B cell (primary cell): ENCODE data around the gene GPER1. TPM values are rescaled to one million over a fixed set of nuclear protein-coding genes. Genes with fewer than 3 reads are reported as not detected.

Experiments
- ATAC-seq: fragments of 200-7000 bp; cut with Tn5 transposase; one replicate; pipeline ENCODE4 v1.10.0; 2021; ENCODE audit warnings: low read depth, mild to moderate bottlenecking, moderate number of reproducible peaks, moderate library complexity
- CTCF ChIA-PET: fragments of 350-600 bp; sonication (Branson Sonifier 250); formaldehyde crosslinking; loops from one replicate; lab custom pipeline; 2021; ENCODE audit warnings: antibody characterized with exemption, inconsistent platforms; lab: Charles Lee
- POLR2A ChIA-PET: fragments of 350-600 bp; sonication (Branson Sonifier 250); formaldehyde crosslinking; loops from one replicate; lab custom pipeline; 2021; ENCODE audit warnings: antibody characterized with exemption; lab: Charles Lee
- DNase-seq: peaks from one replicate; pipeline ENCODE4 v3.0.0; 2013
- H2AFZ ChIP-seq: 2 replicates; pipeline ENCODE4 v1.6.1; 2012; ENCODE audit warnings: mild to moderate bottlenecking, low read depth, low read length; ENCODE audit not compliant: insufficient read depth, poor library complexity, severe bottlenecking
- H3K27ac ChIP-seq, 2 donors: 1 replicate in 1 of 2; 2 replicates in 1 of 2; pipeline ENCODE4 v1.5.1; 2012 to 2013; ENCODE audit warnings: low read length in 2 of 2, mild to moderate bottlenecking in 2 of 2, moderate library complexity in 1 of 2
- H3K27me3 ChIP-seq, 4 experiments: fragments of 200-600 bp in 1 of 4; sonication (generic) in 1 of 4; replicated peaks in 1 of 4; 1 replicate in 2 of 4; 2 replicates in 2 of 4; pipeline versions ENCODE4 v1.6.1 to v1.7.0; 2013 to 2016; ENCODE audit warnings: low read length in 3 of 4, mild to moderate bottlenecking in 2 of 4, mixed read lengths in 1 of 4, moderate library complexity in 1 of 4; ENCODE audit not compliant: insufficient read depth in 4 of 4, control insufficient read depth in 3 of 4; ENCODE audit errors: control extremely low read depth in 1 of 4
- H3K36me3 ChIP-seq, 2 experiments: replicated peaks in 1 of 2; 1 replicate in 1 of 2; 2 replicates in 1 of 2; pipeline versions ENCODE4 v1.6.1 to v1.7.1; 2013; ENCODE audit warnings: low read length in 1 of 2; ENCODE audit not compliant: insufficient read depth in 2 of 2, control insufficient read depth in 1 of 2; ENCODE audit errors: control extremely low read depth in 1 of 2, extremely low read depth in 1 of 2
- H3K4me1 ChIP-seq, 2 donors: fragments of 200-600 bp in 1 of 2; sonication (generic) in 1 of 2; 1 replicate in 1 of 2; 2 replicates in 1 of 2; pipeline versions ENCODE4 v1.5.1 to v1.6.1; 2013 to 2017; ENCODE audit warnings: low read length in 2 of 2; ENCODE audit not compliant: control insufficient read depth in 2 of 2, insufficient read depth in 2 of 2
- H3K4me2 ChIP-seq: replicated peaks from 2 replicates; pipeline ENCODE3; 2012; ENCODE audit warnings: mild to moderate bottlenecking, low read depth, low read length; ENCODE audit not compliant: poor library complexity, severe bottlenecking
- H3K4me3 ChIP-seq, 5 experiments: fragments of 200-600 bp in 1 of 5; sonication (generic) in 1 of 5; 1 replicate in 3 of 5; 2 replicates in 2 of 5; pipeline versions ENCODE4 v1.5.1 to v1.7.0; 2011 to 2016; ENCODE audit warnings: low read length in 4 of 5, mild to moderate bottlenecking in 4 of 5, low read depth in 2 of 5, control low read depth in 1 of 5, moderate library complexity in 1 of 5; ENCODE audit not compliant: insufficient read depth in 1 of 5; ENCODE audit errors: control extremely low read depth in 1 of 5, extremely low read depth in 1 of 5
- H3K79me2 ChIP-seq: fragments of 200-600 bp; sonication (generic); one replicate; pipeline ENCODE4 v1.6.0; 2016; ENCODE audit warnings: low read length; ENCODE audit not compliant: control insufficient read depth, insufficient read depth
- H3K9ac ChIP-seq: fragments of 200-600 bp; sonication (generic); 2 replicates; pipeline ENCODE4 v1.6.1; 2017; ENCODE audit warnings: mild to moderate bottlenecking, low read length, moderate library complexity
- H3K9me3 ChIP-seq, 3 donors: one replicate each; pipeline versions ENCODE4 v1.6.1 to v1.7.1; 2013; ENCODE audit warnings: low read length in 2 of 3; ENCODE audit not compliant: control insufficient read depth in 2 of 3, insufficient read depth in 1 of 3; ENCODE audit errors: control extremely low read depth in 1 of 3
- H4K20me1 ChIP-seq: 2 replicates; pipeline ENCODE4 v1.6.0; 2012; ENCODE audit warnings: mild to moderate bottlenecking, low read length; ENCODE audit not compliant: insufficient read depth, control insufficient read depth, poor library complexity, severe bottlenecking
- H3K27ac Mint-ChIP-seq: one replicate; pipeline ENCODE4 v1.8.0; 2021; ENCODE audit warnings: mixed read lengths
- H3K27me3 Mint-ChIP-seq: one replicate; pipeline ENCODE4 v1.8.0; 2021; ENCODE audit warnings: mixed read lengths
- H3K4me1 Mint-ChIP-seq: one replicate; pipeline ENCODE4 v1.8.0; 2021; ENCODE audit warnings: mixed read lengths
- H3K4me3 Mint-ChIP-seq: one replicate; pipeline ENCODE4 v1.8.0; 2021; ENCODE audit warnings: mixed read lengths
- H3K9me3 Mint-ChIP-seq: one replicate; pipeline ENCODE4 v1.8.0; 2022; ENCODE audit warnings: mixed read lengths; ENCODE audit not compliant: insufficient read depth
- EZH2 ChIP-seq: IDR thresholded peaks from 2 replicates; pipeline ENCODE4 v1.6.1; 2012; ENCODE audit warnings: borderline replicate concordance, low read depth, mild to moderate bottlenecking, moderate library complexity, low read length; ENCODE audit not compliant: insufficient read depth, poor library complexity, severe bottlenecking
- WGBS: methylation state at CpG from one replicate; pipeline ENCODE4 v1.1.5; 2013; ENCODE audit warnings: missing lambda C conversion rate; ENCODE audit not compliant: insufficient coverage; 5-methylcytosine and 5-hydroxymethylcytosine counted together
- intact Hi-C: fragments of 100-400 bp; cut with micrococcal nuclease; formaldehyde crosslinking; loops from one replicate; pipeline ENCODE4 v1.10.0; 2022
- polyA plus RNA-seq: library from polyadenylated mRNA; depleted of rRNA; stranded (reverse); fragments of >200 nt; gene quantifications from 2 replicates; pipeline ENCODE4 v1.2.3, GENCODE V29; 2012
- total RNA-seq, 2 donors: library from RNA; stranded (reverse); fragments of 120-200 nt in 1 of 2; gene quantifications; 1 replicate in 1 of 2; 2 replicates in 1 of 2; pipeline versions ENCODE4 v1.2.3 to v1.2.4, GENCODE V29; 2013 to 2022
- TF ChIP-seq, protein P1 (sequence below): fragments of 200-600 bp; IDR thresholded peaks from one replicate; pipeline ENCODE4 v1.8.0; 2022; ENCODE audit warnings: antibody characterized with exemption, mild to moderate bottlenecking

The GPER1 gene
- total and polyA plus RNA-seq, 2 donors (not counting 1 experiment from before 2014, with no cell fraction given) = 3.2 to 21.3 TPM

DNA sequence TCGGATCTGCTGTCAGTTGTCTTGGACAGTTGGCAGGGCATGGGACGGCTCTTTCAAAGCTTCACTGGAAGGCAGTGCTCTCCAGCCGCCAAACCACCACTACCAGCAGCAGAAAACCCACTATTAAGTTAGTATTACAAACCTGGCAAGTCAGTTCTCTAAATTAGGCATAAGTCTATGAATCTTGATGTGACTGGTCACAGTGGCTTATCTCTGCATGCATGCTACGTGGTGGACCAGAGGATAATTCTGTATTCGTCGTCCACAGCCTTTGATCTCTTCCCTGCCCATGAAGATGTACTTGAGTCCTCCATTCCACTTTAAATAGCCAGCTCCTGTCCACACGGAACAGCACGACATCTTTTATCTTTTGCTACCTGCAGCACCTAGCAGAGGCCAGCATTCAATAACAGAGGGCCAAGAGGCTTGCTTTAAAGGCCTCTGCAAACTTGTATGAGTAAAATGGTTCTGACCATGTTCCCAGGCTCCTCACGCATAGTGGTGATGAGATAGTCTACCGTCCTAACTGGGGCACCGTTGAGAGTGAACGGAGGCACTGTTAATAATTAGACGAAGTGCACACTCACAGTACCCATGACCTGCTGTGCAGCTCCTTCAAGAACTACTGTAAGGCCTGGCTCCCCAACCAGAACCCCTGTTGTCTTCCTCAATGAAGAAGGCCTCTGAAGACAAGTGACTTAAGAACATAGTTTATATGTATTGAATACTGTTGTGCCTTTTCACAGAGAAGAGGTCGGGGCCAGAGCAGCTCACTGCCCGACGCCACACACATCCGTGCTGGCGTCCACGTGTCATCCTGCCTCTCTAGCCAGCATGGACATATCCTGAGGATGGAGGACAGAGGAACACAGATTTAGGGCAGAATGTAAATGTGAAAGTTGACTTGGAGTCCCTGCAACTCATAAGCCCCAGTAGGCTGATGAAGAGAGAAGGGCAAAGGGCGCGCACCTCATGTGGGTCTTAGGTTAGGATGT lies 42.5 kb upstream of the GPER1 start:
- intact Hi-C loops = no loop called here
- Histone ChIP-seq H4K20me1 (peaks cover 30% of the 10 kb centered on the region), H3K27me3 (peaks cover 0 to 12% (median 1%) of the 10 kb centered on the region in 4 experiments), H3K4me1 (peaks cover 20 to 22% of the 10 kb centered on the region in 2 donors), H3K4me3 (peak overlapping the region; percentile 5 to 75 (median 63)), H3K4me2 (peak overlapping the region; percentile 100), H2AFZ (peak overlapping the region; percentile 84), H3K36me3 (no peaks in the 10 kb centered on the region), H3K9ac (peak overlapping the region; percentile 74), H3K27ac (no peak overlapping the region), H3K79me2 (peaks cover 20% of the 10 kb centered on the region), H3K9me3 (no peaks in the 10 kb centered on the region)
- DNase-seq (no peak), ATAC-seq (no peak)
- Mint-ChIP-seq H3K4me3 (peak overlapping the region; percentile 96), H3K27ac (peak overlapping the region; percentile 75), H3K9me3 (no peaks in the 10 kb centered on the region), H3K27me3 (peaks cover 3% of the 10 kb centered on the region), H3K4me1 (peaks cover 28% of the 10 kb centered on the region)
- ChIA-PET CTCF (interaction anchor here (1.0 to 5.1 kb wide), 12 partner anchors 9 to 97 kb away, joined by 3 to 36 read pairs (median 5); no protein-coding TSS in a partner anchor), POLR2A (interaction anchor here (0.8 to 2.4 kb wide), 6 partner anchors 17 to 52 kb away, joined by 3 to 15 read pairs (median 5); no protein-coding TSS in a partner anchor)
- no peak for TF ChIP-seq EZH2
- TF ChIP-seq, protein P1, sequence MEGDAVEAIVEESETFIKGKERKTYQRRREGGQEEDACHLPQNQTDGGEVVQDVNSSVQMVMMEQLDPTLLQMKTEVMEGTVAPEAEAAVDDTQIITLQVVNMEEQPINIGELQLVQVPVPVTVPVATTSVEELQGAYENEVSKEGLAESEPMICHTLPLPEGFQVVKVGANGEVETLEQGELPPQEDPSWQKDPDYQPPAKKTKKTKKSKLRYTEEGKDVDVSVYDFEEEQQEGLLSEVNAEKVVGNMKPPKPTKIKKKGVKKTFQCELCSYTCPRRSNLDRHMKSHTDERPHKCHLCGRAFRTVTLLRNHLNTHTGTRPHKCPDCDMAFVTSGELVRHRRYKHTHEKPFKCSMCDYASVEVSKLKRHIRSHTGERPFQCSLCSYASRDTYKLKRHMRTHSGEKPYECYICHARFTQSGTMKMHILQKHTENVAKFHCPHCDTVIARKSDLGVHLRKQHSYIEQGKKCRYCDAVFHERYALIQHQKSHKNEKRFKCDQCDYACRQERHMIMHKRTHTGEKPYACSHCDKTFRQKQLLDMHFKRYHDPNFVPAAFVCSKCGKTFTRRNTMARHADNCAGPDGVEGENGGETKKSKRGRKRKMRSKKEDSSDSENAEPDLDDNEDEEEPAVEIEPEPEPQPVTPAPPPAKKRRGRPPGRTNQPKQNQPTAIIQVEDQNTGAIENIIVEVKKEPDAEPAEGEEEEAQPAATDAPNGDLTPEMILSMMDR = peak; percentile 36
- 88% methylated on average over 14 of the region's 21 CpGs for WGBS
